Breast epithelium (tissue), 3 donors: Measurements from ENCODE around the gene RSBN1L.

Experiments used
- POLR2A ChIP-seq: fragments of 450-650 bp; IDR thresholded peaks from one replicate; pipeline ENCODE4 v1.6.1; 2016; ENCODE audit warnings: antibody characterized with exemption, mild to moderate bottlenecking, moderate library complexity
- POLR2AphosphoS5 ChIP-seq, 3 donors: sonication (generic); formaldehyde crosslinking; IDR thresholded peaks; one replicate each; pipeline ENCODE4 v1.6.1; 2017; ENCODE audit warnings: antibody characterized with exemption in 3 of 3

DNA sequence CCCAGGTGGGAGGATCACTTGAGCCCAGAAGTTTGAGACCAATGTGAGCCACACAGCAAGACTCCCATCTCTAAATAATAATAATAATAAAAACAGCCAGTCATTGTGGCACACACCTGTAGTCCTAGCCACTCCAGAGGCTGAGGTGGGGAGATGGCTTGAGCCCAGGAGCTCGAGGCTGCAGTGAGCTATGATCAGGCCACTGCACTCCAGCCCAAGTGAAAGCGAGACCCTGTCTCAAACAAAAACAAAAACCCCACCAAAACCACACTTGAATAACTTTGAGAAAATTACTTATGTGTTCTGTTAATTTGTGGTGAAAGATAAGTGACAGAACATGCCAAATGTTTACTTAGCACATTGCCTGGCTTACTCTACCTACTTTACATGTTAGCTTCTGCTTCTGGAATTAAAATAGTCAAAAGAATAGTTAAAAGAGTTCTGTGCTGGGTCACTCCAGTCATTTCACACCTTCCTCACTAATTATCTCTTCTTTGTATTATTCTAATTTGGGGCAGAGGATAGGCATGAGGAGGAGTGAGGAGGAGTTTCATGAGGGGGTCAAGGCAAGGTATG is 92.2 kb downstream of the RSBN1L start:
- TF ChIP-seq POLR2AphosphoS5 (IDR thresholded peaks at IDR 0.05) (no peak), POLR2A (no peak)
